ENCODE measurements around the gene PKD2L1. TPM values are rescaled to one million over a fixed set of nuclear protein-coding genes. Genes with fewer than 3 reads are reported as not detected.

Gene PKD2L1
- polyA plus RNA-seq, 1 donor from 2014 or later = not detected

DNA sequence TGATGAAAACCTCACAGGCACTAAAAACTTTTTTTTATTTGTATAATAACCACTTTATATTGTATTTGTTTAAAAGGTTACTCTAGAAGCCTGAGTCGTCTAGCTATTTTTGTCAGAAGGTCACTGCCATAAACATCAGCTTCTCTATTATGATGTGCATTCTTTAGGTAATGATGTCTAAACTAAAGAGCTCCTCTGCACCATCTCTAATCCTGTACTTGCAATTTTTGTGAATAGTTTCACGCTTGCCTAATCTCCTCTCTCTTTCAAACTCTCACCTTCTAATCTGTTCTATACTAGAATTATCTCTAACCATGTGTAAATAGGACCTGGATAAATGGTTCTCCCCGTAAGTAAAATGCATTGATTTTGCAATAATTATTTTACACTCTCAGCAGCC, 90.2 kb downstream of the PKD2L1 start:
- Histone ChIP-seq H3K4me2 (ENCODE audit: low read length) (no peak overlapping the region), H3K9ac (ENCODE audit: low read length) (no peak overlapping the region), H3F3A (ENCODE audit: insufficient read depth, low read length, poor library complexity, severe bottlenecking) (no peaks in the 10 kb centered on the region), H3K9me3 (ENCODE audit: low read length) (no peaks in the 10 kb centered on the region), H3K36me3 (ENCODE audit: insufficient read depth, low read length) (no peaks in the 10 kb centered on the region), H3K4me3 (ENCODE audit: low read length) (no peak overlapping the region), H3K27me3 (ENCODE audit: insufficient read depth, low read depth, low read length) (no peaks in the 10 kb centered on the region), H4K20me1 (ENCODE audit: insufficient read depth) (no peaks in the 10 kb centered on the region), H2AFZ (ENCODE audit: low read depth, low read length) (no peak overlapping the region), H3K27ac (ENCODE audit: low read length) (no peak overlapping the region), H3K79me2 (replicated peaks; ENCODE audit: insufficient read depth, low read length) (no peaks in the 10 kb centered on the region), H3K9me2 (ENCODE audit: insufficient read depth, low read length) (no peaks in the 10 kb centered on the region)
- TF ChIP-seq SMC3 (conservative IDR thresholded peaks at IDR 0.05; ENCODE audit: poor library complexity) (no peak), EZH2 (IDR thresholded peaks at IDR 0.05; ENCODE audit: borderline replicate concordance, insufficient read depth, low read length, poor library complexity, severe bottlenecking) (no peak), EP300 (conservative IDR thresholded peaks at IDR 0.05; ENCODE audit: poor library complexity, severe bottlenecking) (no peak), TAF1 (IDR thresholded peaks at IDR 0.05; ENCODE audit: low read depth) (no peak), POLR2AphosphoS5 (IDR thresholded peaks at IDR 0.05) (no peak), MXI1 (conservative IDR thresholded peaks at IDR 0.05; ENCODE audit: poor library complexity, severe bottlenecking) (no peak), RAD21 (conservative IDR thresholded peaks at IDR 0.05) (no peak)
- TF ChIP-seq, protein P1, sequence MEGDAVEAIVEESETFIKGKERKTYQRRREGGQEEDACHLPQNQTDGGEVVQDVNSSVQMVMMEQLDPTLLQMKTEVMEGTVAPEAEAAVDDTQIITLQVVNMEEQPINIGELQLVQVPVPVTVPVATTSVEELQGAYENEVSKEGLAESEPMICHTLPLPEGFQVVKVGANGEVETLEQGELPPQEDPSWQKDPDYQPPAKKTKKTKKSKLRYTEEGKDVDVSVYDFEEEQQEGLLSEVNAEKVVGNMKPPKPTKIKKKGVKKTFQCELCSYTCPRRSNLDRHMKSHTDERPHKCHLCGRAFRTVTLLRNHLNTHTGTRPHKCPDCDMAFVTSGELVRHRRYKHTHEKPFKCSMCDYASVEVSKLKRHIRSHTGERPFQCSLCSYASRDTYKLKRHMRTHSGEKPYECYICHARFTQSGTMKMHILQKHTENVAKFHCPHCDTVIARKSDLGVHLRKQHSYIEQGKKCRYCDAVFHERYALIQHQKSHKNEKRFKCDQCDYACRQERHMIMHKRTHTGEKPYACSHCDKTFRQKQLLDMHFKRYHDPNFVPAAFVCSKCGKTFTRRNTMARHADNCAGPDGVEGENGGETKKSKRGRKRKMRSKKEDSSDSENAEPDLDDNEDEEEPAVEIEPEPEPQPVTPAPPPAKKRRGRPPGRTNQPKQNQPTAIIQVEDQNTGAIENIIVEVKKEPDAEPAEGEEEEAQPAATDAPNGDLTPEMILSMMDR (IDR thresholded peaks at IDR 0.05; ENCODE audit: poor library complexity, severe bottlenecking) = no peak
- TF ChIP-seq, protein P2, sequence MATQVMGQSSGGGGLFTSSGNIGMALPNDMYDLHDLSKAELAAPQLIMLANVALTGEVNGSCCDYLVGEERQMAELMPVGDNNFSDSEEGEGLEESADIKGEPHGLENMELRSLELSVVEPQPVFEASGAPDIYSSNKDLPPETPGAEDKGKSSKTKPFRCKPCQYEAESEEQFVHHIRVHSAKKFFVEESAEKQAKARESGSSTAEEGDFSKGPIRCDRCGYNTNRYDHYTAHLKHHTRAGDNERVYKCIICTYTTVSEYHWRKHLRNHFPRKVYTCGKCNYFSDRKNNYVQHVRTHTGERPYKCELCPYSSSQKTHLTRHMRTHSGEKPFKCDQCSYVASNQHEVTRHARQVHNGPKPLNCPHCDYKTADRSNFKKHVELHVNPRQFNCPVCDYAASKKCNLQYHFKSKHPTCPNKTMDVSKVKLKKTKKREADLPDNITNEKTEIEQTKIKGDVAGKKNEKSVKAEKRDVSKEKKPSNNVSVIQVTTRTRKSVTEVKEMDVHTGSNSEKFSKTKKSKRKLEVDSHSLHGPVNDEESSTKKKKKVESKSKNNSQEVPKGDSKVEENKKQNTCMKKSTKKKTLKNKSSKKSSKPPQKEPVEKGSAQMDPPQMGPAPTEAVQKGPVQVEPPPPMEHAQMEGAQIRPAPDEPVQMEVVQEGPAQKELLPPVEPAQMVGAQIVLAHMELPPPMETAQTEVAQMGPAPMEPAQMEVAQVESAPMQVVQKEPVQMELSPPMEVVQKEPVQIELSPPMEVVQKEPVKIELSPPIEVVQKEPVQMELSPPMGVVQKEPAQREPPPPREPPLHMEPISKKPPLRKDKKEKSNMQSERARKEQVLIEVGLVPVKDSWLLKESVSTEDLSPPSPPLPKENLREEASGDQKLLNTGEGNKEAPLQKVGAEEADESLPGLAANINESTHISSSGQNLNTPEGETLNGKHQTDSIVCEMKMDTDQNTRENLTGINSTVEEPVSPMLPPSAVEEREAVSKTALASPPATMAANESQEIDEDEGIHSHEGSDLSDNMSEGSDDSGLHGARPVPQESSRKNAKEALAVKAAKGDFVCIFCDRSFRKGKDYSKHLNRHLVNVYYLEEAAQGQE (IDR thresholded peaks at IDR 0.05; ENCODE audit: borderline replicate concordance) = no peak

DNA sequence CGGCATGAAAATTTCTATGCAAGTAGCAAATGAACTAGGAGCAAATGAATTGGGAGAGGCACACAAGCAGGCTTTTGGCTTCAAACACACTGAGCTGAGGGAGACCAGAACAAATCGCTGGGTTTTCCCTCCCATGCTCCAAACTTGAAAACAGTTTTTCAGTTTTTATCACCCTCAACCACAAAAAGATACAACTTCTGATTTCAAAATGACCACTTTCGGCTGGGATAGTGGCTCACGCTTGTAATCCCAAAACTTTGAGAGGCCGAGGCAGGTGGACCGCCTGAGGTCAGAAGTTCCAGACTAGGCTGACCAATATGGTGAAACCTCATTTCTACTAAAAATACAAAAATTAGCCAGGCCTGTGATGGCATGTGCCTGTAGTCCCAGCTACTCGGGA, 91.6 kb downstream of the PKD2L1 start:
- H3K36me3 ChIP-seq (ENCODE audit: insufficient read depth, low read length) = no peaks in the 10 kb centered on the region
- no peak for TF ChIP-seq EZH2 (IDR thresholded peaks at IDR 0.05; ENCODE audit: borderline replicate concordance, insufficient read depth, low read length, poor library complexity, severe bottlenecking)
- no peak for TF ChIP-seq SMC3 (conservative IDR thresholded peaks at IDR 0.05; ENCODE audit: poor library complexity)
- no peak for TF ChIP-seq RAD21 (conservative IDR thresholded peaks at IDR 0.05)
- TF ChIP-seq MXI1 (conservative IDR thresholded peaks at IDR 0.05; ENCODE audit: poor library complexity, severe bottlenecking) = no peak
- TF ChIP-seq TAF1 (IDR thresholded peaks at IDR 0.05; ENCODE audit: low read depth) = no peak
- TF ChIP-seq EP300 (conservative IDR thresholded peaks at IDR 0.05; ENCODE audit: poor library complexity, severe bottlenecking) = no peak
- TF ChIP-seq, protein P2 (IDR thresholded peaks at IDR 0.05; ENCODE audit: borderline replicate concordance) = no peak

More for the DNA sequence above, 91.6 kb downstream of the PKD2L1 start:
- Histone ChIP-seq H3K27ac (ENCODE audit: low read length) (no peak overlapping the region), H3K4me3 (ENCODE audit: low read length) (no peak overlapping the region), H3K27me3 (ENCODE audit: insufficient read depth, low read depth, low read length) (no peaks in the 10 kb centered on the region), H3K9ac (ENCODE audit: low read length) (no peak overlapping the region), H3K9me3 (ENCODE audit: low read length) (no peaks in the 10 kb centered on the region), H3F3A (ENCODE audit: insufficient read depth, low read length, poor library complexity, severe bottlenecking) (no peaks in the 10 kb centered on the region), H2AFZ (ENCODE audit: low read depth, low read length) (no peak overlapping the region), H3K9me2 (ENCODE audit: insufficient read depth, low read length) (no peaks in the 10 kb centered on the region), H3K4me2 (ENCODE audit: low read length) (no peak overlapping the region), H3K79me2 (replicated peaks; ENCODE audit: insufficient read depth, low read length) (no peaks in the 10 kb centered on the region), H4K20me1 (ENCODE audit: insufficient read depth) (no peaks in the 10 kb centered on the region)
